ENCODE measurements around the gene RNU7-1. TPM values are rescaled to one million over a fixed set of nuclear protein-coding genes. Genes with fewer than 3 reads are reported as not detected.

The RNU7-1 gene
- total and polyA plus RNA-seq, 9 of the 15 experiments (the other 6 are each of a cell fraction or from before 2014, with no cell fraction given), result not detected

DNA sequence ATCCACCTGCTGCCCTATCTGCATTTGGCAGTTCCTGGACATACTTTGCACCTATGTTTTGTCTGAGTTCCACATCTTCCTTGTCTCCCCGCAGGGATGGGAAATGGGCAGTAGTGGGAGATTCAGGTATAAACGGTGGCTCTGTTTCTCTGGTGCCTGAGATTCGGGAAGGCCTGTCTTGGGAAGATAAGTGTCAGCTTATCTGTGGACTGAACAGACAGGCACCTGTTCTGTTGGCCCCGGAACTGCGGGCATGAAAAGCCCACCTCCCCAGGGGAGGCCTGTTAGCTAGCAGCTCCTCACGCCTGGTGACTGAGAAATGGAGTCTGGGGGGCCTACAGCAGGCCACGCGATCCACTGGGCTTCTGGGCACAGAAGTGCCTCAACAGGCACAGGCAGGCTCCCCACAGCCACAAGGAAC lies 21.0 kb downstream of the RNU7-1 start (continued):
- TF ChIP-seq ZNF282 (CRISPR knock-in tag; IDR thresholded peaks at IDR 0.05), result no peak
- TF ChIP-seq, protein P1, sequence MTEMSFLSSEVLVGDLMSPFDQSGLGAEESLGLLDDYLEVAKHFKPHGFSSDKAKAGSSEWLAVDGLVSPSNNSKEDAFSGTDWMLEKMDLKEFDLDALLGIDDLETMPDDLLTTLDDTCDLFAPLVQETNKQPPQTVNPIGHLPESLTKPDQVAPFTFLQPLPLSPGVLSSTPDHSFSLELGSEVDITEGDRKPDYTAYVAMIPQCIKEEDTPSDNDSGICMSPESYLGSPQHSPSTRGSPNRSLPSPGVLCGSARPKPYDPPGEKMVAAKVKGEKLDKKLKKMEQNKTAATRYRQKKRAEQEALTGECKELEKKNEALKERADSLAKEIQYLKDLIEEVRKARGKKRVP (CRISPR knock-in tag; IDR thresholded peaks at IDR 0.05), result no peak
- TF ChIP-seq CAMTA2 (CRISPR knock-in tag; conservative IDR thresholded peaks at IDR 0.05), result no peak
- no peak for TF ChIP-seq TAF15 (IDR thresholded peaks at IDR 0.05; ENCODE audit: low read depth, low read length)
- no peak for TF ChIP-seq ZBTB7A (IDR thresholded peaks at IDR 0.05; ENCODE audit: borderline replicate concordance, control insufficient read depth, low read depth, low read length)
- TF ChIP-seq ESRRA (IDR thresholded peaks at IDR 0.05; ENCODE audit: borderline replicate concordance, low read depth), result no peak
- no peak for TF ChIP-seq ZNF707 (CRISPR knock-in tag; conservative IDR thresholded peaks at IDR 0.05)
- peak; percentile 93 for TF ChIP-seq CBFA2T3 (IDR thresholded peaks at IDR 0.05)
- peak in 1 of 2 experiments; percentile 51; a peak in 2 of 4 replicates for TF ChIP-seq TBL1XR1 (IDR thresholded peaks at IDR 0.05; ENCODE audit: low read length in 2 of 2)
- TF ChIP-seq MCM2 (IDR thresholded peaks at IDR 0.05; ENCODE audit: low read depth), result no peak

DNA sequence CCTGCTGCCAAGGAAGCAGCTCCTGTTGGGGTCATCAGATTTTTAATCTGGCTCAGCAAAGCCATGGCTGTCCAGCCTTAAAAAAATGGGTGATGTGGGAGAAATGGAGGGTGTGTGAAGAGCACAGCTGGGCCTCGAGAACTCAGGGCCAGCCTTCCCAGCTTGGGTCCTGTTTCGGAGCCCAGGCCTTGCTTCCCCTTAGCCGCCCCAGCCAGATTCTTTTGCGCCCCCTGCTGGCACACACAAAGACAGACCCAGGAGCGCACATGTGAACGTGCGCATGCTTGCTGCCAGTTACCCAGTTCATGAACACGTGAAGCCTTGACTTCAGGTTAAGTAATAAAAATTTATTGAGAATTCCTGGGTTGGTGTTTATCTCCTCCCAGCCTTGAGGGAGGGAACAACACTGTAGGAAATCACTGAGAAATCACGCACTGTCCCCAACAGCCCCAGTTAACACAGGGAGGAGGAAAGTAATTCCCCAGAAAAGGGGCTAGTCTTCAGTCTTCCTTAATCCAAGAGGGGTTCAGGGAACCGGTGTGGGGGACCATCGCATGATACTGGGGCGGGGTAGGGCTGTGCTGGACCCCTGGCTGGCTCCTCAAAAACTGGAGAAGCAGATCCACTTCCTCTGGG lies 21.5 kb downstream of the RNU7-1 start:
- POLR2A ChIA-PET, result interaction anchor here (0.8 to 2.0 kb wide), 14 partner anchors 9 to 175 kb away, joined by 3 to 24 read pairs (median 4); partner anchors contain the start of genes C12orf57, RNU7-1 and TPI1
- peak; percentile 52 to 91 (median 67) for DNase-seq (ENCODE audit: extremely low read depth in 1 of 4, low spot score in 3 of 4)
- Histone ChIP-seq H3K4me3 (no peak overlapping the region), H3K4me1 (replicated peaks in 1 of 2; ENCODE audit: control insufficient read depth in 2 of 2, insufficient read depth in 2 of 2, low read length in 2 of 2) (peaks cover 57 to 72% of the 10 kb centered on the region in 2 experiments), H3K79me2 (ENCODE audit: control insufficient read depth, insufficient read depth, low read length) (peaks cover 43% of the 10 kb centered on the region), H2AFZ (ENCODE audit: low read depth, low read length) (no peak overlapping the region), H3K36me3 (ENCODE audit: control insufficient read depth, insufficient read depth, low read length) (peaks cover 49% of the 10 kb centered on the region), H3K27me3 (ENCODE audit: control insufficient read depth in 2 of 2, insufficient read depth in 2 of 2, low read length in 2 of 2) (no peaks in the 10 kb centered on the region), H3K4me2 (ENCODE audit: insufficient read depth, low read length) (peak overlapping the region; percentile 56; the same call in 1 of the 2 replicates), H3K9me1 (ENCODE audit: control insufficient read depth, insufficient read depth, low read length) (no peaks in the 10 kb centered on the region), H3K27ac (ENCODE audit: extremely low read depth, low read depth, low read length) (peak overlapping the region; percentile 83), H4K20me1 (replicated peaks; ENCODE audit: control insufficient read depth, insufficient read depth, low read length) (no peaks in the 10 kb centered on the region), H3K9ac (ENCODE audit: insufficient read depth in 1 of 2, low read depth in 2 of 2, low read length in 2 of 2) (peak overlapping the region; percentile 58 to 85), H3K9me3 (replicated peaks; ENCODE audit: control insufficient read depth, insufficient read depth, low read depth, low read length) (no peaks in the 10 kb centered on the region)
- WGBS (ENCODE audit: insufficient coverage, low coverage, missing lambda C conversion rate), result 3% methylated on average over 10 of the region's 12 CpGs
- no TSS peak for BruUV-seq (replicated peaks)
- intact Hi-C loops (cut with micrococcal nuclease), result loop anchor here (1.0 to 10.0 kb wide), 2 partner anchors 21 to 220 kb away; partner anchors contain the start of genes C12orf57 and PEX5
- in situ Hi-C loops (cut with MboI), result no loop called here
- FAIRE-seq, result peak; percentile 84
- CTCF ChIA-PET (ENCODE audit: low intra/inter-chr PET ratio), result interaction anchor here (0.7 to 2.1 kb wide), 7 partner anchors 19 to 97 kb away, joined by 3 to 12 read pairs (median 3); partner anchors contain the start of genes C12orf57 and LPCAT3
- ATAC-seq, result peak; percentile 76
- TF ChIP-seq ZNF449 (CRISPR knock-in tag; IDR thresholded peaks at IDR 0.05) (no peak), ARID3A (IDR thresholded peaks at IDR 0.05; ENCODE audit: borderline replicate concordance, low read depth, low read length) (no peak)

Data from K562 (cell line).